Measurements from ENCODE around the gene VAV3. TPM values are rescaled to one million over a fixed set of nuclear protein-coding genes. Genes with fewer than 3 reads are reported as not detected.
A peak's percentile ranks its signal among the peaks of the same experiment; 100 is the strongest.

The VAV3 gene
- total and polyA plus RNA-seq, 10 of the 15 experiments (the other 5 are each of a cell fraction or from before 2014, with no cell fraction given) = 0.84 to 5.5 (median 3.4) TPM

GRCh38 chr1:107954719-107955415 is 10.1 kb downstream of the VAV3 start:
- Histone ChIP-seq H3K4me2 (ENCODE audit: control insufficient read depth, insufficient read depth) (no peak overlapping the region), H2AFZ (ENCODE audit: control insufficient read depth, low read depth, low read length) (no peak overlapping the region), H3K4me3 (no peak overlapping the region), H3K27me3 (replicated peaks in 1 of 2; ENCODE audit: control insufficient read depth in 2 of 2, insufficient read depth in 2 of 2, low read length in 1 of 2) (no peaks in the 10 kb centered on the region), H3K79me2 (ENCODE audit: control insufficient read depth, insufficient read depth, low read length) (no peaks in the 10 kb centered on the region; the same call in 1 of the 2 replicates), H3K9ac (ENCODE audit: control insufficient read depth, insufficient read depth, low read length) (no peak overlapping the region), H3K9me3 (replicated peaks; ENCODE audit: control insufficient read depth, insufficient read depth, low read length) (no peaks in the 10 kb centered on the region), H3K4me1 (ENCODE audit: control insufficient read depth, insufficient read depth, low read length) (peaks cover 12% of the 10 kb centered on the region), H3K36me3 (ENCODE audit: control insufficient read depth in 2 of 2, insufficient read depth in 2 of 2, low read length in 1 of 2) (no peaks in the 10 kb centered on the region), H3K27ac (ENCODE audit: control insufficient read depth, insufficient read depth) (no peak overlapping the region), H4K20me1 (ENCODE audit: control insufficient read depth, insufficient read depth) (no peaks in the 10 kb centered on the region)
- RAD21 ChIA-PET (ENCODE audit: unreplicated experiment) = interaction anchor here (0.9 to 1.2 kb wide), 3 partner anchors 12 to 21 kb away, joined by 3 to 5 read pairs (median 3); no protein-coding TSS in a partner anchor
- no peak for FAIRE-seq
- TF ChIP-seq JUNB (IDR thresholded peaks at IDR 0.05) (peak; percentile 49), USF1 (IDR thresholded peaks at IDR 0.05; ENCODE audit: borderline replicate concordance, extremely low read length, insufficient read depth, low read depth, low read length) (no peak), NFIC (IDR thresholded peaks at IDR 0.05; ENCODE audit: low read depth, low read length) (peak; percentile 42; the same call in 1 of the 2 replicates)
- POLR2A ChIA-PET = interaction anchor here (0.6 to 1.0 kb wide), 2 partner anchors 9 to 123 kb away, joined by 3 read pairs; no protein-coding TSS in a partner anchor
- SMC1A ChIA-PET (ENCODE audit: uncharacterized antibody, unreplicated experiment) = interaction anchor here (0.7 to 1.5 kb wide), 7 partner anchors 9 to 174 kb away, joined by 3 to 4 read pairs (median 3); no protein-coding TSS in a partner anchor
- BruUV-seq (replicated peaks) = no TSS peak
- in situ Hi-C loops (cut with MboI) = no loop called here
- WGBS (ENCODE audit: insufficient coverage, insufficient replicate concordance, low lambda C conversion rate, missing lambda C conversion rate) = 85% methylated on average over 6 of the region's 6 CpGs
- intact Hi-C loops (cut with micrococcal nuclease; ENCODE audit: unreplicated experiment) = no loop called here
- DNase-seq (ENCODE audit: low read depth, low spot score) = no peak
- peak; percentile 41 for ATAC-seq
- CTCF ChIA-PET = interaction anchor here (0.9 to 1.2 kb wide), 3 partner anchors 9 to 172 kb away, joined by 3 to 5 read pairs (median 3); no protein-coding TSS in a partner anchor

- in situ Hi-C loops (cut with MboI) = no loop called here
- H2AFZ ChIP-seq (ENCODE audit: control insufficient read depth, low read depth, low read length) = no peak overlapping the region
- ChIA-PET CTCF (interaction anchor here (0.9 to 1.2 kb wide), 3 partner anchors 10 to 171 kb away, joined by 3 to 5 read pairs (median 3); no protein-coding TSS in a partner anchor), RAD21 (ENCODE audit: unreplicated experiment) (interaction anchor here (1.0 kb wide), 1 partner anchor 11 kb away, joined by 3 read pairs; no protein-coding TSS in a partner anchor), POLR2A (interaction anchor here (1.0 kb wide), 1 partner anchor 10 kb away, joined by 3 read pairs; no protein-coding TSS in a partner anchor), SMC1A (ENCODE audit: uncharacterized antibody, unreplicated experiment) (interaction anchor here (0.7 to 1.5 kb wide), 3 partner anchors 9 to 16 kb away, joined by 3 to 4 read pairs (median 4); no protein-coding TSS in a partner anchor)
- H4K20me1 ChIP-seq (ENCODE audit: control insufficient read depth, insufficient read depth) = no peaks in the 10 kb centered on the region
- ATAC-seq (no peak), FAIRE-seq (no peak), DNase-seq (ENCODE audit: low read depth, low spot score) (no peak)
- H3K36me3 ChIP-seq (ENCODE audit: control insufficient read depth in 2 of 2, insufficient read depth in 2 of 2, low read length in 1 of 2) = no peaks in the 10 kb centered on the region
- intact Hi-C loops (cut with micrococcal nuclease; ENCODE audit: unreplicated experiment) = no loop called here
- no peaks in the 10 kb centered on the region for H3K9me3 ChIP-seq (replicated peaks; ENCODE audit: control insufficient read depth, insufficient read depth, low read length)
- no peak overlapping the region for H3K27ac ChIP-seq (ENCODE audit: control insufficient read depth, insufficient read depth)
- peaks cover 17% of the 10 kb centered on the region for H3K4me1 ChIP-seq (ENCODE audit: control insufficient read depth, insufficient read depth, low read length)
- H3K79me2 ChIP-seq (ENCODE audit: control insufficient read depth, insufficient read depth, low read length) = no peaks in the 10 kb centered on the region; the same call in 1 of the 2 replicates
- no peak overlapping the region for H3K4me2 ChIP-seq (ENCODE audit: control insufficient read depth, insufficient read depth)
- BruUV-seq (replicated peaks) = no TSS peak
- H3K9ac ChIP-seq (ENCODE audit: control insufficient read depth, insufficient read depth, low read length) = no peak overlapping the region
- H3K27me3 ChIP-seq (replicated peaks in 1 of 2; ENCODE audit: control insufficient read depth in 2 of 2, insufficient read depth in 2 of 2, low read length in 1 of 2) = no peaks in the 10 kb centered on the region
- no peak overlapping the region for H3K4me3 ChIP-seq
- TF ChIP-seq EED (IDR thresholded peaks at IDR 0.05; ENCODE audit: low read depth) (no peak), HSF1 (IDR thresholded peaks at IDR 0.05; ENCODE audit: low read depth, low read length) (no peak), NR2C1 (IDR thresholded peaks at IDR 0.05) (no peak), SIN3A (IDR thresholded peaks at IDR 0.05; ENCODE audit: low read depth, low read length) (no peak), ATF3 (IDR thresholded peaks at IDR 0.05; ENCODE audit: borderline replicate concordance, extremely low read depth, low read depth, low read length) (no peak), DPF2 (IDR thresholded peaks at IDR 0.05) (no peak), PML (IDR thresholded peaks at IDR 0.05; ENCODE audit: low read length) (no peak), ZBED1 (IDR thresholded peaks at IDR 0.05; ENCODE audit: borderline replicate concordance) (no peak), ESRRA (IDR thresholded peaks at IDR 0.05; ENCODE audit: low read length) (no peak), NR2C2 (IDR thresholded peaks at IDR 0.05; ENCODE audit: borderline replicate concordance, control insufficient read depth, insufficient read length, low read depth) (no peak)
These were observed 10.9 kb downstream of the VAV3 start for GRCh38 chr1:107954126-107954525.

All from GM12878 (cell line).